Middle frontal gyrus (tissue), 1 donor: ENCODE data around the gene SLC35D1.

Experiments
- DNase-seq: peaks from one replicate; pipeline ENCODE4 v3.0.0-alpha.2; 2015; ENCODE audit warnings: low spot score; ENCODE audit errors: extremely low spot score

Gene SLC35D1

DNA sequence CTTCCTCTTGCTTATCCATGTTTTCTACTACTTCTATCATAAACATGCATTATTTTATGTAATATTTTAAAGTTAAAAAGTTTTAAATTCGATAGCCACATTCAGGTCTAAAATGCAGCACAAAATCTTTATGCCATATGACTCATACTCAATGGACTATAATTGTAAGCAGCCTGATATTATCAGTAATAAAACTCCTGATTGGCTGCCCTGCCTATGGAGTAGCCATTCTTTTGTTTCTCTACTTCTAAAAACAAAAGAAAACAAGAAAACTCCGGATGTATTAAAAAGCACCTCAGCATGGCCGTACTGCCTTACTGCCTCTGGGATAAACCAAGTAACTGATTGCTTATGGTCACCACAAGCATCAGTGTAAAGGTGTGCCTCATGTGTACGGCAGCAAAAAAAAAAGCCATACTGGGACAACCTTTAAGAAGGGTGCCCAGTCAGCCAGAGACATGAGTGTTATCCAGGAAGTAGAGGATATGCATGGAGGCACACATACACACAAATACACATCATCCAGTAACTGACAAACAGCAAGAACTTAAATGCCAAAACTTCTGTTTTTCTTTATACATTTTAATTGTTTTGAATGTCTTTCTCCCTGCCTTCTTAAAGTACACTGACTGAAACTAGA is 9.2 kb downstream of the SLC35D1 start:
- DNase-seq = no peak

GRCh38 chr1:67043366-67043765 is 10.6 kb downstream of the SLC35D1 start:
- no peak for DNase-seq

DNA sequence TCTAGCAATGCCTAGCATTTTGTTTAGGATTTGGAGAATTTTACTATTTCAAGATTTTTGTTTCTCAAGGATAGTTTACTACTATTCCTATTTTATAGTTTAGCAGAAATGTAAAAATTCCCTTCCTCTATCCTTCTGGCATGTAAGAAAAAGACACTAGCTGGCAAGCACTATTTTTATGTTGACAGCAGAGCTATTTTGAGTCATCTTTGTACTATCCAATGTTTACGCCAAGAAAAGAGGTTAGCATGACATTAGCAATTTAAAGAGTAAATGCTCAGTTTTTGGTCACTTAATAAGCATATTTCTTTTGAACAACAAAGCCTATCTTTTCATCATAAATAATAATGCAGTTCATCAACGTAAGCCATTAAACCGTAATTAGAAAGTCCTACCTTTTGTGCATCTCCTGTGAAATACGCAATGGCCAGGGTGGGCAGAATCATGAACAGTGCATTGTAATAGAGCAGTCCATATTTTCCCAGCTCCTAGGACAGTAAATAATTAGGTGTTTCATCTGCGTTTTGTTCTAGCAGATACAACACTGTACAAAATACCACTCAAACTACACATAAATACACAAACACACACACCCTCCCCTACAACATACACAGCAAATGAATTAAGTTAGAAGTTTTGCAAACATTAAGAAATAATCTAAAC is 12.0 kb downstream of the SLC35D1 start:
- no peak for DNase-seq

DNA sequence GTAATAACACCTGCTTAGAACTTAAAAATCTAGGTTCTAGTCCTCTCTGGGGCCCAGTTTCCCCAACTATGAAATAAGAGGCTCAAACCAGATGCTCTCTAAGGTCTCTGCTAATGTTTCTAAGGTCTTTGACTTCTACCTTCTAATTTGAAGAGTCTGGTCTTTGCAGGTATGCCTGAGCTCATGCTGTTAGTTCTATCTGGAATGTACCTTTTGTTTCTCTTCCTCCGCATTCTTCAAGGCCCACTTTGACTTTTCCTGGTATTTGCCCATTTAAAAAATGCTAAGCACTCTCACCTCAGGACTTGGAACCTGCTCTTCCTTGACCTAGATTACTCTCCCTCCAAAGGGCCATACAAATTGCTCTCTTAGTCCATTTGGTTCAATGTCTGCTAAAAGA is 13.5 kb downstream of the SLC35D1 start:
- no peak for DNase-seq

GRCh38 chr1:67031859-67032247 is 22.1 kb downstream of the SLC35D1 start:
- no peak for DNase-seq

- DNase-seq = no peak
Measured at GRCh38 chr1:67031121-67031858, 22.7 kb downstream of the SLC35D1 start.

DNA sequence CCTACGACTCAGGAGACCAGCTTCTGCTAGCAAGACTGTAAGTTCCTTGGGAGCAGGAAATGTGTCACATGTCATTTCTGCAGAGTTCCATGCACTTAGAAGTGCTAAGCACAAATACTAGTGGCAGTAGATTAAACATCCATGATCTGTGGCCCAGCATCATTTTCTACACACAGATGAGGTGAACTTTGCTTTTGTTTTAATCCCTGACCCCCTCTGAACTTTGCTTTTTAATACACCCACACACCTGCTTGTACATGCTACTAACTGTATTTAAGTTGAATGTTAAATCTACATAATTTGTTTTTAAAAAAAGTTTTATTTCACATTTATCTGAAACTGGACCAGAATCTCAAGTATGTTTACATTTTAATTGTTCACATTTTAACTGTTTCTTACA is 24.5 kb downstream of the SLC35D1 start:
- no peak for DNase-seq

- no peak for DNase-seq
Measured at GRCh38 chr1:67020765-67021164, 33.2 kb downstream of the SLC35D1 start.

GRCh38 chr1:67020304-67020703 is 33.6 kb downstream of the SLC35D1 start:
- DNase-seq = no peak

DNA sequence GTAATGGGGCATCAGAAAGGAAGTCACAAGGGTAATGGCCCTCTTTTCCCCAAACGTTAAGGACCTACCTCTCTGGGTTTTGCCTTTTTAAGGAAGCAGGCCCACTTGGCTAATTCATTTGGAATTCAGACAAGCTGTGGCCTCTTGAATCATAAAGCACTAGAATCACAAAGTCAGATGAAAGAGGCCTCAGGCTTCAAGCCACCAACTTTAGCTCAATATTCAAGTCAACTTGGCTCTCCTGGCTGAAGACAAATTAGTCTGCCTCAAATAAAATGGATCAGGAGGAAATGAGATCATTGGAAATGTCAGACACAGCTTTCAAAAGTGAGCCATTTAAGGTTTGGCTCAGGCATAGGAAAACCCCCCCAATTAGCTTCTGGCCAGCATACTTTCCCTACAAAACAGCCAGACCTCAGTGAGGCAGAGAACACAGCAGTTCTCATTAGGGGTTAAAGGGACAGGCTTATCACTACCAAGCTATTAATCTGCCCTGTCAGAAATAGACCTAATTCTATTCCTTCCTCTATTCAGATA is 34.3 kb downstream of the SLC35D1 start:
- no peak for DNase-seq

DNA sequence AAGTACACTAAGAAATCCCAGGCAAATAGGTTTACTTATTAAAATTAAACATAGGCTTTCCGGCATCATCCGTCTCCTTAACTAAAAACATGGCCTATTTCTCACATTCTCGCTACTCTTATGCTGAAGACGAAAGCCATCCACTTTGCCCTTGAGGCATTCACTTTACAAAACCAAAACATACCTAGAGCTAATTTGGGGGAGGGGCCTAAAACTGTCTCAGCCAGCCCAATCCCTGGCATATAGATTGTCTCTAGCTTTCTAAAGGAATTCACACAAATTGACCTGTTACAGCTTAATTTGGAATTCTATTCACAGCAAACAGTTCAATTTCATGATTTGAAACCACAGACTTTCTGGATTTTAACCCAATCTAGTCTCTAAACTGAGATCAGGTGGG is 34.8 kb downstream of the SLC35D1 start:
- no peak for DNase-seq

DNA sequence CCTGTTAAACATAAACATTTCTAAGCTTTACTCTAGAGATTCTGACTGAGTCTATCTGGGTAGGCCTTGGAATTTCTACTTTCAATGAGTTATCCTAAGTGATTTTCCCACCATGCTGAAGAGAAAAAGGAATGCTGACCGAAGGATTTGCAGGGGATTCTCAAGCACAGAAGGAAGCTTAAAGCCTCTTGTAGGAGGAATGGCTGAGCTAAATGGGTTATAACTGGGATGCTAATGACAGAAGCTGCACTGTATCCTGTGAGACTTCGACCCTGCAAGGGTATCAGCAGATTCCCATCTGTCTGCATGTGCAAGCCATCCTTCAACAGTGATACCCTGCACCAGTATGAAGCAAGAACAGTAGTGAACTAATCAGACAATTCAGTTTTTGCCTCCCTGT is 35.4 kb downstream of the SLC35D1 start:
- DNase-seq = no peak

DNA sequence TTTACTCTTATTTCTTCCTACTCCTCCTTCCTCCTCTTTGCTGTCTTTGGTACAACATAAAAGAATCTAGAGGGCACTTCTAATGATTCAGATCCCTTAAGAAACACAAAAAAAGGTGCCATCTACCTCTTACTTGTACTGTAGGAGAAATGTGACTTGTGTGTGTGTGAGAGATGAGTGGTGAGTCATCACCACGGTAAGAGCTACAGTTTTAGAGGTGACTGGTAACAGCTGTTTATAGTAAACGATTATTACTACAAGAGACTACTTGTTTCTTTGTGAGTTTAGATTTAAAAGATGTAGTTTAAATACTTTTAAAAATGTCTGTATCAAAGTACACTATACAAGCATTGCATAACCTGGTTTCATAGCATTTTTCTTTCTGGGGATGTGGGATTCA is 40.4 kb downstream of the SLC35D1 start:
- DNase-seq = no peak

- no peak for DNase-seq
Measured at GRCh38 chr1:67009792-67010191, 44.2 kb downstream of the SLC35D1 start.

DNA sequence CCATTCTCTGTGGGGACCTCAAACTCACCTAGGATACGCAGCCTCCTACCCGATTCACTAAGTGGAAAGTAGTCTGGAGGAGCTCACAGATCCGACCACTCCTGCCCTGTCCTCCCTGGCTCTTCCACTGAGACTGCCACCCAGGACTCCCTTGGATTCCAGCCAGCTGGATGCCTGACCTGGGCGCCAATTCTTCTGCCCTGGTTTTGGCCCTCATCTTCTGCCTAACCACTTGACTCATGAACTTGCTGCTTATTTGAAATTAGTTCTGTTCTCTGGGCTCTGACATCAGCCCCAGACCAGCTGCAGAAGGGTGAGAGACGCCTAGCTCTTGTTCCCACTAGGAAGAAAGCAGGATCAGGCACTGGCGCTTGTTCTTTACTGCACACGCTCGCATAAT is 48.9 kb downstream of the SLC35D1 start:
- no peak for DNase-seq

DNA sequence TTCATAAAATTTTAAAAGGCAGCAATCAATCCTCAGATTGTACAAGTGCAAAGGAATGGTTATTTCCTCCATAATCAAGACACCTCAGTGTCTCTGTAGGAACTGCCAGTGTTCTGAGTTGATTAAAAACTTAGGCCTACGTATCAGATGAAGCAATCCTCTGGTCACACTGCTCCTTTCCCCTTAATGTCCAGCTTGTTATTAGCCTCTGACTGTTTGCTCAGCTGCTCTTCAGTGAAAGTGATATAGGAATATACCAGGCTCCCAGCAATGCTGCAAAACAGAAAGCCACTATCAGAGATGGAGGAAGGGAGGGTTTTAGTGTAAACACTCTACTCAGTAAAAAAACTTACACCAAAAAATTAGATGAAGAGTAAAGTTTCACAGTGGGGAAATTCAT is 49.8 kb downstream of the SLC35D1 start:
- no peak for DNase-seq

GRCh38 chr1:67001682-67002425 is 52.1 kb downstream of the SLC35D1 start:
- no peak for DNase-seq

GRCh38 chr1:66999640-67000400 is 54.1 kb downstream of the SLC35D1 start:
- DNase-seq = no peak

DNA sequence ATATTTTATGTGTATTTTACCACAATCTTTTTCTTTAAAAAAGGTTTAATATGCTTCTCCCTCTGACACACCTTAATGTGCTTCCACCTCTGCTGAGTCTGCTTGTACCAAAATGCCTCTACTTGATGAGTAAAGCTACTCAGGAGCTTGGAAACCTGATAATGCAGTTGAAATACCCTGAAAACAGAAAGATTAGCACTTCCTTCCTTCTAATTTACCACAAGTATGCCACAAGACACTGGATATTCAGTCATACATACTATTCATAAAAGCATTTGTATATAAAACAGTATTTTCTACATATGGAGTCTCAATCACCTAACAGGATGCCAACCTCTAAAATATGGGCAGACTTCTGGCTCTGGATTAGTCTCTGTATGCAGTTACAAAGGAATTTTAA is 55.0 kb downstream of the SLC35D1 start:
- DNase-seq = no peak

DNA sequence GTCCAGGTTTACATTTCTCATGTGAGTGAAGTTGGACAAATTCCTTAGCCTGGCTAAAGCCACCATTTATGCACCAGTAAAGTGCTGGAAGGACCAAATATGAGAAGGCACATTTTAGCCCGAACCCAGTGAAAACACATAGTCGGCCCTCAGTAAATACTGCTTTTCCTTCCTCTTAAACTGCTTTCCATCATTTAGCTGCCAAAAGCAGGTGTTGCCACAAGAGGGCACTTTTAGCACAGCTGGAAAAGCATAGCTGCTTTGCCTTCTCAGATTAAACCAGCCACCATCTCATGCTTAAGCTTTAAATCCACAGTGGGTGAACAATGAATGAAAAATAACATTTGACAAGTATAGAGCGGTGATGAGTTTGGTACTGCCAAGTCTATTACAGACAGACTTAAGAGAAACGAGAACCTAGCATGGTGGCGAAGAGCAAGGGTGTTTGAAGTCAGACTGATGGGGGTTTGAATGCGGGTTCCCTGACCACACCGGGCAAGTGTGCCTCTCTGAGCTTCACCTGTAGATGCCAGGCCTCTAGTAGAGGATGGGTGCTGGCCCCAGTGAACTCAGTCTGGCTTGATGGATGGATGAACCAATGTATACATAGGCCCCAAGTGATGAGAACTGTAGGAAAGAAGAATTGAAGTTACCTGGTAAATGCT is 57.8 kb downstream of the SLC35D1 start:
- DNase-seq = peak; percentile 25
